HepG2 (cell line): ENCODE data around the gene NPPB. TPM values are rescaled to one million over a fixed set of nuclear protein-coding genes. Genes with fewer than 3 reads are reported as not detected.
A peak's percentile ranks its signal among the peaks of the same experiment; 100 is the strongest.

Source experiments
- DR1 ChIP-seq: sonication (generic); formaldehyde crosslinking; IDR thresholded peaks from 2 replicates; pipeline ENCODE4 v1.8.0; 2021; ENCODE audit warnings: mild to moderate bottlenecking, missing genetic modification reagents, inconsistent platforms
- EP300 ChIP-seq, 3 experiments: sonication (generic) in 1 of 3; formaldehyde crosslinking in 1 of 3; IDR thresholded peaks; 2 replicates each; pipeline versions ENCODE4 v1.5.1 to v1.6.1; 2011 to 2020; ENCODE audit warnings: low read depth in 2 of 3, low read length in 2 of 3, borderline replicate concordance in 1 of 3, improper control_type of control experiment in 1 of 3, mild to moderate bottlenecking in 1 of 3, missing genetic modification reagents in 1 of 3, moderate library complexity in 1 of 3
- FOSL1 ChIP-seq: sonication (generic); formaldehyde crosslinking; IDR thresholded peaks from 2 replicates; pipeline ENCODE4 v1.9.0; 2021; ENCODE audit warnings: missing genetic modification reagents, borderline replicate concordance
- GABPB1 ChIP-seq: IDR thresholded peaks from 2 replicates; pipeline ENCODE4 v1.6.1; 2016; ENCODE audit warnings: mild to moderate bottlenecking, missing genetic modification reagents, moderate library complexity, missing compliant biosample characterization
- GPN1 ChIP-seq: sonication (generic); formaldehyde crosslinking; IDR thresholded peaks from 2 replicates; pipeline ENCODE4 v1.5.1; 2020; ENCODE audit warnings: missing genetic modification reagents, borderline replicate concordance
- HNRNPUL1 ChIP-seq: fragments of 200-400 bp; formaldehyde crosslinking; IDR thresholded peaks from 2 replicates; pipeline ENCODE4 v1.6.1; 2017; ENCODE audit warnings: low read depth, mild to moderate bottlenecking, low read length, moderate library complexity
- KLF12 ChIP-seq: sonication (generic); formaldehyde crosslinking; IDR thresholded peaks from 2 replicates; pipeline ENCODE4 v1.4.0; 2020; ENCODE audit warnings: missing genetic modification reagents, borderline replicate concordance
- MEIS1 ChIP-seq: sonication (generic); formaldehyde crosslinking; IDR thresholded peaks from 2 replicates; pipeline ENCODE4 v1.9.0; 2021; ENCODE audit warnings: mild to moderate bottlenecking, missing genetic modification reagents, moderate library complexity, borderline replicate concordance
- MIXL1 ChIP-seq: IDR thresholded peaks from 2 replicates; pipeline ENCODE4 v1.6.1; 2016
- MTA3 ChIP-seq: sonication (generic); formaldehyde crosslinking; IDR thresholded peaks from 2 replicates; pipeline ENCODE4 v1.4.0; 2020; ENCODE audit warnings: missing genetic modification reagents
- NR1H2 ChIP-seq: sonication (generic); formaldehyde crosslinking; IDR thresholded peaks from 2 replicates; pipeline ENCODE4 v1.8.1; 2022; ENCODE audit warnings: low read depth, missing genetic modification reagents, borderline replicate concordance
- NR2C2 ChIP-seq: sonication (generic); formaldehyde crosslinking; IDR thresholded peaks from 2 replicates; pipeline ENCODE4 v1.4.0; 2020; ENCODE audit warnings: missing genetic modification reagents, mild to moderate bottlenecking, moderate library complexity, borderline replicate concordance
- PITX1 ChIP-seq: sonication (generic); formaldehyde crosslinking; IDR thresholded peaks from 2 replicates; pipeline ENCODE4 v1.5.1; 2020; ENCODE audit warnings: mild to moderate bottlenecking, missing genetic modification reagents
- POLR2A ChIP-seq, 2 experiments: IDR thresholded peaks; 2 replicates each; pipeline ENCODE4 v1.6.1; 2011; ENCODE audit warnings: low read depth in 2 of 2, low read length in 2 of 2, mild to moderate bottlenecking in 1 of 2, moderate library complexity in 1 of 2; ENCODE audit not compliant: insufficient read depth in 1 of 2
- RARA ChIP-seq: IDR thresholded peaks from 2 replicates; pipeline ENCODE4 v1.6.1; 2016; ENCODE audit warnings: missing genetic modification reagents, missing compliant biosample characterization
- REXO4 ChIP-seq: sonication (generic); formaldehyde crosslinking; IDR thresholded peaks from 2 replicates; pipeline ENCODE4 v1.8.0; 2022; ENCODE audit warnings: missing genetic modification reagents, mild to moderate bottlenecking, borderline replicate concordance
- RNF2 ChIP-seq: fragments of 450-650 bp; conservative IDR thresholded peaks from 2 replicates; pipeline ENCODE4 v1.6.1; 2016; ENCODE audit warnings: low read depth
- RXRB ChIP-seq: IDR thresholded peaks from 2 replicates; pipeline ENCODE4 v1.6.1; 2016; ENCODE audit warnings: borderline replicate concordance, missing genetic modification reagents, missing compliant biosample characterization
- ZBTB1 ChIP-seq: sonication (generic); formaldehyde crosslinking; IDR thresholded peaks from 2 replicates; pipeline ENCODE4 v1.4.0; 2020; ENCODE audit warnings: missing genetic modification reagents, borderline replicate concordance
- ZBTB42 ChIP-seq: sonication (generic); formaldehyde crosslinking; IDR thresholded peaks from 2 replicates; pipeline ENCODE4 v1.5.0; 2020; ENCODE audit warnings: mild to moderate bottlenecking, missing genetic modification reagents
- ZKSCAN8 ChIP-seq: IDR thresholded peaks from 2 replicates; pipeline ENCODE4 v1.6.1; 2016; ENCODE audit warnings: borderline replicate concordance, missing genetic modification reagents, missing compliant biosample characterization
- ZNF121 ChIP-seq: sonication (generic); formaldehyde crosslinking; IDR thresholded peaks from 2 replicates; pipeline ENCODE4 v1.5.0; 2020; ENCODE audit warnings: mild to moderate bottlenecking, missing genetic modification reagents
- ZNF274 ChIP-seq: sonication (generic); formaldehyde crosslinking; IDR thresholded peaks from 2 replicates; pipeline ENCODE4 v1.5.1; 2020; ENCODE audit warnings: mild to moderate bottlenecking, missing genetic modification reagents
- ZNF335 ChIP-seq: sonication (generic); formaldehyde crosslinking; IDR thresholded peaks from 2 replicates; pipeline ENCODE4 v1.4.0; 2020; ENCODE audit warnings: missing genetic modification reagents
- polyA plus RNA-seq, 8 experiments: library from polyadenylated mRNA; depleted of rRNA in 3 of 8; stranded (reverse) in 7 of 8; unstranded in 1 of 8; fragments of >200 nt; fragmentation: Illumina TruSeq in 4 of 8; extraction: Trizol in 4 of 8; gene quantifications; 2 replicates each; pipeline versions ENCODE4 v1.2.1 to v1.2.3, GENCODE V29; 2011 to 2016; ENCODE audit warnings: low read depth in 4 of 8, missing spikeins in 1 of 8, mixed read lengths in 1 of 8; ENCODE audit not compliant: insufficient read depth in 1 of 8
- total RNA-seq, 5 experiments: library from RNA; depleted of rRNA; stranded (reverse); fragments of >200 nt; fragmentation: Illumina TruSeq; extraction: Trizol; gene quantifications; 2 replicates each; pipeline ENCODE4 v1.2.3, GENCODE V29; 2016; ENCODE audit warnings: low read depth in 1 of 5
- TF ChIP-seq, protein P1 (sequence below): sonication (generic); formaldehyde crosslinking; IDR thresholded peaks from 2 replicates; pipeline ENCODE4 v1.8.0; 2023; ENCODE audit warnings: mild to moderate bottlenecking, missing genetic modification reagents
- TF ChIP-seq, protein P2 (sequence below): sonication (generic); formaldehyde crosslinking; IDR thresholded peaks from 2 replicates; pipeline ENCODE4 v1.4.0; 2020; ENCODE audit warnings: missing genetic modification reagents
- TF ChIP-seq, protein P3 (sequence below): sonication (generic); formaldehyde crosslinking; IDR thresholded peaks from 2 replicates; pipeline ENCODE4 v1.4.0; 2020; ENCODE audit warnings: missing genetic modification reagents
- TF ChIP-seq, protein P4 (sequence below): sonication (generic); formaldehyde crosslinking; conservative IDR thresholded peaks from 2 replicates; pipeline ENCODE4 v1.4.0; 2020; ENCODE audit warnings: missing genetic modification reagents

The NPPB gene
- total and polyA plus RNA-seq, 2 of the 13 experiments (the other 11 are each of a cell fraction or from before 2014, with no cell fraction given) = 1.9 TPM; not detected in 1

DNA sequence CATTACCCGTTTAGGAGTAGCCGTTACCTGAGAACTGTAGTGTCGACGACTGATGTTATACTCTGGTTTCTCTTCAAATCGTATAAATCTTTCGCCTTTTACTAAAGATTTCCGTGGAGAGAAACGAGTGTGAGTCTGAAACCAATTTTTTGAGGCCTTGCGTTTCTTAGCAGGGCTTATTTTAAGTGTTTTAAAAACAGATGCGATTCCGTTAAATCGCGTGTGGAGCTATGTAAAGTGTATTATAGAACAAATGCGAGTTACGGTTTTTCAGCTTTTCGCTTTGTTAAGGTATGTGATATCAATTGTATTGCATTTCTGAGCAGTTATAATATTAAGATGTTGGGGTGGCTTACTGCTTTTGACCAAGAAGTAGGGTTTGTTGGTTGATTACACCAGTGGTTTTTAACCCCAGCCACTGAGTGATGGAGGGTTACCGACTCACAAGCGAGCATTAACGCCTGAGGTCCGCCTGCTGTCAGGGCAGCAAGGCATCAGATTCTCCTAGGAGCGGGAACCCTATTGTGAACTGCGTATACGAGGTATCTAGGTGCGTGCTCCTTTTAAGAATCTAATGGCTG, 49.4 kb upstream of the NPPB start (continued):
- TF ChIP-seq FOSL1 (CRISPR knock-in tag) (peak; percentile 22; the same call in 1 of the 2 replicates), KLF12 (CRISPR knock-in tag) (peak; percentile 48; the same call in 1 of the 2 replicates), ZNF335 (CRISPR knock-in tag) (peak; percentile 84), ZNF274 (CRISPR knock-in tag) (no peak), DR1 (peak; percentile 88), RXRB (CRISPR knock-in tag) (peak; percentile 84), ZBTB1 (CRISPR knock-in tag) (no peak), POLR2A (IDR thresholded peaks at IDR 0.05; ENCODE audit: insufficient read depth in 1 of 2, low read depth in 2 of 2, low read length in 2 of 2) (peak; percentile 99 to 100), PITX1 (0 out of 2 replicates have a peak, but pooled peaks have one; percentile 4), NR1H2 (CRISPR knock-in tag) (no peak), NR2C2 (CRISPR knock-in tag) (peak; percentile 70), ZBTB42 (peak; percentile 53; the same call in 1 of the 2 replicates), HNRNPUL1 (no peak), ZNF121 (CRISPR knock-in tag) (peak; percentile 6; the same call in 1 of the 2 replicates), MEIS1 (CRISPR knock-in tag) (0 out of 2 replicates have a peak, but pooled peaks have one; percentile 28), MIXL1 (CRISPR knock-in tag) (peak; percentile 93), ZKSCAN8 (CRISPR knock-in tag) (peak; percentile 94), EP300 (IDR thresholded peaks at IDR 0.05; ENCODE audit: low read depth in 2 of 2, low read length in 2 of 2) (peak in 1 of 2 experiments; percentile 65; a peak in 1 of 4 replicates), EP300 (CRISPR knock-in tag; IDR thresholded peaks at IDR 0.05; ENCODE audit: borderline replicate concordance) (peak; percentile 69), RNF2 (no peak), MTA3 (CRISPR knock-in tag) (no peak), GABPB1 (no peak), REXO4 (CRISPR knock-in tag) (no peak), RARA (CRISPR knock-in tag) (peak; percentile 50; the same call in 1 of the 2 replicates), GPN1 (CRISPR knock-in tag) (no peak)
- TF ChIP-seq, protein P1, sequence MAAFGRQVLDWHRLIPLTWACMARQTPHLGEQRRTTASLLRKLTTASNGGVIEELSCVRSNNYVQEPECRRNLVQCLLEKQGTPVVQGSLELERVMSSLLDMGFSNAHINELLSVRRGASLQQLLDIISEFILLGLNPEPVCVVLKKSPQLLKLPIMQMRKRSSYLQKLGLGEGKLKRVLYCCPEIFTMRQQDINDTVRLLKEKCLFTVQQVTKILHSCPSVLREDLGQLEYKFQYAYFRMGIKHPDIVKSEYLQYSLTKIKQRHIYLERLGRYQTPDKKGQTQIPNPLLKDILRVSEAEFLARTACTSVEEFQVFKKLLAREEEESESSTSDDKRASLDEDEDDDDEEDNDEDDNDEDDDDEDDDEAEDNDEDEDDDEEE = no peak
- TF ChIP-seq, protein P2, sequence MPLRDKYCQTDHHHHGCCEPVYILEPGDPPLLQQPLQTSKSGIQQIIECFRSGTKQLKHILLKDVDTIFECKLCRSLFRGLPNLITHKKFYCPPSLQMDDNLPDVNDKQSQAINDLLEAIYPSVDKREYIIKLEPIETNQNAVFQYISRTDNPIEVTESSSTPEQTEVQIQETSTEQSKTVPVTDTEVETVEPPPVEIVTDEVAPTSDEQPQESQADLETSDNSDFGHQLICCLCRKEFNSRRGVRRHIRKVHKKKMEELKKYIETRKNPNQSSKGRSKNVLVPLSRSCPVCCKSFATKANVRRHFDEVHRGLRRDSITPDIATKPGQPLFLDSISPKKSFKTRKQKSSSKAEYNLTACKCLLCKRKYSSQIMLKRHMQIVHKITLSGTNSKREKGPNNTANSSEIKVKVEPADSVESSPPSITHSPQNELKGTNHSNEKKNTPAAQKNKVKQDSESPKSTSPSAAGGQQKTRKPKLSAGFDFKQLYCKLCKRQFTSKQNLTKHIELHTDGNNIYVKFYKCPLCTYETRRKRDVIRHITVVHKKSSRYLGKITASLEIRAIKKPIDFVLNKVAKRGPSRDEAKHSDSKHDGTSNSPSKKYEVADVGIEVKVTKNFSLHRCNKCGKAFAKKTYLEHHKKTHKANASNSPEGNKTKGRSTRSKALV = no peak; the same call in 1 of the 2 replicates
- TF ChIP-seq, protein P3, sequence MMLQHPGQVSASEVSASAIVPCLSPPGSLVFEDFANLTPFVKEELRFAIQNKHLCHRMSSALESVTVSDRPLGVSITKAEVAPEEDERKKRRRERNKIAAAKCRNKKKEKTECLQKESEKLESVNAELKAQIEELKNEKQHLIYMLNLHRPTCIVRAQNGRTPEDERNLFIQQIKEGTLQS (CRISPR knock-in tag) = no peak; the same call in none of the 2 replicates
- TF ChIP-seq, protein P4, sequence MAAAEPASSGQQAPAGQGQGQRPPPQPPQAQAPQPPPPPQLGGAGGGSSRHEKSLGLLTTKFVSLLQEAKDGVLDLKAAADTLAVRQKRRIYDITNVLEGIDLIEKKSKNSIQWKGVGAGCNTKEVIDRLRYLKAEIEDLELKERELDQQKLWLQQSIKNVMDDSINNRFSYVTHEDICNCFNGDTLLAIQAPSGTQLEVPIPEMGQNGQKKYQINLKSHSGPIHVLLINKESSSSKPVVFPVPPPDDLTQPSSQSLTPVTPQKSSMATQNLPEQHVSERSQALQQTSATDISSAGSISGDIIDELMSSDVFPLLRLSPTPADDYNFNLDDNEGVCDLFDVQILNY (CRISPR knock-in tag) = no peak
